Measurements from ENCODE around the gene NPL. TPM values are rescaled to one million over a fixed set of nuclear protein-coding genes. Genes with fewer than 3 reads are reported as not detected.

Gene NPL
- total RNA-seq, 2 donors from 2014 or later = 11.9 to 25.2 TPM

DNA sequence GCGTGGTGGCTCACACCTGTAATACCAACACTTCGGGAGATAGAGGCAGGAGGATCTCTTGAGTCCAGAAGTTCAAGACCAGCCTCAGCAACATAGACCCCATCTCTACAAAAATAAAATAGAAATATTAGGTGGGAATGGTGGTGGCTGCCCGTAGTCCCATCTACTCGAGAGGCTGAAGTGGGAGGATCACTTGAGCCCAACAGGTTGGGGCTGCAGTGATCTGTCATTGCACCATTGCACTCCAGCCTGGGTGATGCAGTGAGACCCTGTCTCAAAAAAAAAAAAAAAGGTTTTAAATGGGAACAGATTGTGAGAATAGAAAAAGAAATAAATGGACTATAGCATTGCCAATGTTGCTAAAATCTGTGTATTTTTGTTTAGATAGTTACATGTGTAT lies 60.7 kb downstream of the NPL start:
- intact Hi-C loops (cut with DNase I) = no loop called here
- no peak for DNase-seq (ENCODE audit: low spot score)

DNA sequence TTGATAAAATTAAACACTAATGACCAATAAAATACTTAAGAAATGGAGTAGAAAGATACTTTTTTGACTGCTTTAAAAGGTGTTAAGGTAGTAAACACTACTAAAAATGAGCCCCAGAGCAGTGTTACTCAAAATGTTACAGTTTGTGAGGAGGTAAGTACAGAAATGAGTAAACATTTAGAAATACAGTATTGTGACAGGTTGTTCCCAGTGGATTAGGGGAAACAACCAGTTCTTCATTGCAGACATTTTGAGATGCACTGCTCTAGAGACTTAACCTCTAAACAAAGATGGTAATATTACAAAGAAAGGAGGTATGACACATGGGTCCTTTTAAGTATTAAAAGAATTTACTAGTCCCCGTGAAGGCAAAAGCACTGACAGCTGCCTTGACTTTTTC lies 62.3 kb downstream of the NPL start:
- DNase-seq (ENCODE audit: low spot score) = no peak
- intact Hi-C loops (cut with DNase I) = no loop called here

DNA sequence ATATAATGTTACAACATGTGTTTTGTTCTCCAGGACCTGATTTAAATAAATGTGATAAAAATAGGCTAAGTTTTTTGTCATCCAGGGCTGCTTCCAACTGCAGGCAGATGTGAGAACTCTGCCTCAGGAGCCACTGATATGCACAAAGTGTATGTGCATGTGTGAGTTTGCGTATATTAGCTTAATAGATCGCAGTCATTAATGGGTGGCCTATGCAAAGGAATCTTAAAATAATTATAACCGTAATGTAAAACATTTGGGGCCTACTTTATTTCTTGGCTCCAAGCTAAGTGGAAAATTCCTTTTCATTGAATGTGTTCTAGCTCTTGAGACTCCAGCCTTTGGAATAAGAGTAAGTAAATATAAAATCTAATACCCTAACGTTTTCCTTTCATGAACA lies 66.3 kb downstream of the NPL start:
- intact Hi-C loops (cut with DNase I) = no loop called here
- no peak for DNase-seq (ENCODE audit: low spot score)

DNA sequence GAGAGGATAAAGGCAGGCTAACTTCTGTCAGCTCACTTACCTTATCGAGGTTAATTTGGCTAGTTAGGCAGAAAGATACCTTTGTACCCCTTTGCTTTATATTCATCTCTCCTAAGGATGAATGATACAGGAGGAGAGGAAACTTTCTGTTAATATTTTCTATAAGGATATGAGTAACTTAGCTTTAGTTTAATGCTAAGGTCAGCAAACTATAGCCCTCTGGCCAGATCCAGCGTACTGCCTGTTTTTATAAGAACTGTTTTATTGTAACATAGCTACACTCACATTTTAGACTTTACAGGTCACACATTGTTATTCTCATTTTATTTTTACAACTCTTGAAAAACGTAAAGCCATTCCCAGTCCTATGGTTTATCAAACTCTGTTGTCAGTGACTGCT lies 67.6 kb downstream of the NPL start:
- intact Hi-C loops (cut with DNase I) = no loop called here
- DNase-seq (ENCODE audit: low spot score) = no peak

DNA sequence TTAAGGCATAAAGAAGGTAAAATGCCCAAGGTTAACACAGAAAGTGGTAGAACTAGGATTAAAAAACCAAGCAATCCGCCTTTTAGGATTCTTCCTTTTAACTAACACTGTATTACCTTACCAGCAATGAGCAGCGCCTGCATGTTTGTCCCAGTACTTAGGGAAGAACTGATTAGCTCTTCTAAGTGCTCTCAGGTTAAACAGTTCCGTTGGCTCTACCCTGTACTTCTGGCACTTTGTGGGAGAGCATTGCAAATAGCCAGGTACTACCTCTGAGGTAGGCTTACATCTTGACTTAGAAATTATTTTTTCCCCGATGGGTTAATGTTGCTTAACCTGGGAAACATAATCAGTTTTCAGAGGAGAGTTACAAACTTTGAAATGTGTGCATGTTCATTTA lies 71.1 kb downstream of the NPL start:
- no peak for DNase-seq (ENCODE audit: low spot score)
- intact Hi-C loops (cut with DNase I) = no loop called here

DNA sequence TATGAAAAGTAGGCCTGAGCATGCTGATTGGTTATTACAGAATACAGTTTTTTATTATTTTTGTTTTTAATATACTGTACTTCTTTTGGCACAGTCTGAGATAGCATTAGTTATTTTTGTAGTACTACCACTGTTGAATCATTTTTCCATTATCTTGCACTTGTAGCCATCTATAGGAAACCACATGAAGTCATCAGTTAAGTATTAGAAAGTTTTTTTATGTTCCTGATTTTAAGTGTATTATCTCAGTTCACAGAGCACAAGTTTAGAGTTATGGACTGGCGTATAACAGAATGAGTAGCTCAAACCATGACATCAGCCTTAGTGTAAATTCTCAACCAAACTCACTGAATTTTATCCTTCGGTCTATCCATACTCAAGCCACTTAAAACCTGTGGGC lies 72.4 kb downstream of the NPL start:
- DNase-seq (ENCODE audit: low spot score) = no peak
- intact Hi-C loops (cut with DNase I) = no loop called here

DNA sequence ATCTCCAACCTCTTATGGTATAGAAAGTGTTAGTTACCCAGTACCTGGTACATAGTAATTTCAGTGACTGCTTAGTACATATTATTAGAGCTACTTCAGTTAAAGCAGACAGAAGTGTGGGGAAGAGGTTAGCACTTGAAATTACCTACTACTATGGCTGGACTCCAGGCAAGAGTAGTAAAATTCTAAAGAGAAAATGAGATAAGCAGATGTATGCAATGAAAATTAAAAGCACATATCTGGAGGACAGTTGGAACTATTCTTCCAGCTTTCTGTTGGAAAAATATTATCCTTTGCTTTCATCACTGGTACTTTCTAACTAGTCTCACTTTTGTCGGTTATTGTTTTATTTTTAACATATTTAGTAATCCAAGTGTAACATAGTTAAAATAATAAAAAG lies 73.3 kb downstream of the NPL start:
- DNase-seq (ENCODE audit: low spot score) = no peak
- intact Hi-C loops (cut with DNase I) = no loop called here

DNA sequence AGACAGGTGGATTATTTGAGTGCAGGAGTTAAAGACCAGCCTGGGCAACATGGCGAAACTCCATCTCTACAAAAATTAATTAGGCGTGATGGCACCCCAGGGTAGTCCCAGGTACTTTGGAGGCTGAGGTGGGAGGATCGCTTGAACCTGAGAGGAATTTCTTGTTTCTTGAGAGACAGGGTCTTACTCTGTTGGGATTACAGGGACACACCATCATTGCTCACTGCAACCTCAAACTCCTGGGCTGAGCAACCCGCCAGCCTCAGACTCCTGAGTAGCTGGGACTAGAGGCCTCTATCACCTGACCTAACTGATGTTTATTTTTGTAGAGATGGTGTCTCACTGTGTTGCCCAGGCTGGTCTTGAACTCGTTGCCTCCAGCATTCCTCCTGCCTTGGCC lies 74.4 kb downstream of the NPL start:
- DNase-seq (ENCODE audit: low spot score) = no peak
- intact Hi-C loops (cut with DNase I) = no loop called here

DNA sequence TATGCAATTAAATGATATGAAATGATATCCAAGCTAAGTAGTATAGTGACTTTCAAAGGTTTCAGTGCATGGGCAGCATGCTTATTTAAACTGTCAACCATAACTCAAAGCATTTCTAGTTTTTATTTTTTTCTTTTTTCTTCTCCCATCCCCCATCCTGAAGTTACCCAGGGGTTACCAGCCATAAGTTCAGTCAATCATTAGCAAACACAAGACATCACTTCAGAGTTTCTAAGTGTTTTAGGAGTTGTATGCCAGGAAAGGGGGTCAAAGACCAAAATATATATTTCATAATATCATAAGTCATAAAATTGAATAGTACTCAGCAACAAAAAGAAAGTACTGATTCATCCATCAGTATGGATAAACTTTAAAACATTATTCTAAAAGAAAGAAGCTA lies 78.3 kb downstream of the NPL start:
- intact Hi-C loops (cut with DNase I) = no loop called here
- no peak for DNase-seq (ENCODE audit: low spot score)

DNA sequence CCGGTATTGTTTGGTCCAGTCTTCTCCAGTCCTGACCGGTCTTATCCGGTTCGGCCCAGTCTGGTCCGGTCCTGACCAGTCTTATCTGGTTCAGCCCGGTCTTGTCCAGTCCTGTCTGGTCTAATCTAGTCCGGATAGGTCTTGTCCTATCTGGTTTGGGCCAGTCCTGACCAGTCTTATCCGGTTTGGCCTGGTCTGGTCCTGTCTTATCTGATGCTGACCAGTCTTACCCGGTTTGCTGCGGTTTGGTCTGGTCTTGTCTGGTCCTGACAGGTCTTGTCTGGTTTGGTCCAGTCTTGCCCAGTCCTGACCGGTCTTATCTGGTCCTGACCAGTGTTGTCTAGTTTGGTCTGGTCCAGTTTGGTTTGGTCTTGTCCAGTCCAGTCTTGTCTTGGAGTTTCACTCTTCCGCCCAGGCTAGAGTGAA lies 79.7 kb downstream of the NPL start:
- intact Hi-C loops (cut with DNase I) = no loop called here

DNA sequence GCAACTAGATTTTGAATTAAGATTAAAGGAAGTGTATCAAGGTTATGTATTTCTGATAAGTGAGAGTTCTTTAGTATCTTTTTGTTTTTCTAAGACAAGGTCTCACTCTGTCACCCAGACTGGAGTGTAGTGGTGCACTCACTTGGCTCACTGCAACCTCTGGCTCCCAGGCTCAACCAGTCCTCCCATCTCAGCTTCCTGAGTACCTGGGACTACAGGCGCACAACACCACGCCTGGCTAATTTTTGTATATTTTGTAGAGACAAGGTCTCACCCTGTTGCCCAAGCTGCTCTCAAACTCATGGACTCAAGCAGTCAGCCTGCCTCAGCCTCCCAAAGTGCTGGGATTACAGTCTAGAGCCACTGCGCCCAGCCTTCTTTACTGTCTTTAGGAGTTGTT lies 83.3 kb downstream of the NPL start:
- DNase-seq (ENCODE audit: low spot score) = no peak
- intact Hi-C loops (cut with DNase I) = no loop called here

More for the DNA sequence above, 79.7 kb downstream of the NPL start:
- no peak for DNase-seq (ENCODE audit: low spot score)

DNA sequence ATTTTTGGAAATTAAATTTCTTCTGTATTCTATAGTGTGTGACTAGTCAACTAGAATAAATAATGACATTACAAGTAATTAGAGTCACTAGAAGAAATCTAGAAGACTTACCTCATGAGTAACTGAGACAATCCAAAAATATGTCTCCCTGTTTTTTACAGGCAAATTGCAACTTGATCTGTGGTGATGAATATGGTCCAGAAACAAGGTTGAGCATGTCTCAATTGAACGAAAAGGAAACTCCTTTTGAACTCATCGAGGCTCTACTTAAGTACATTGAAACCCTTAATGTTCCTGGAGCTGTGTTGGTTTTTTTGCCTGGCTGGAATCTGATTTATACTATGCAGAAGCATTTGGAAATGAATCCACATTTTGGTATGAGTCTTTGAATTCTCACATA lies 86.3 kb downstream of the NPL start:
- intact Hi-C loops (cut with DNase I) = no loop called here
- DNase-seq (ENCODE audit: low spot score) = no peak

DNA sequence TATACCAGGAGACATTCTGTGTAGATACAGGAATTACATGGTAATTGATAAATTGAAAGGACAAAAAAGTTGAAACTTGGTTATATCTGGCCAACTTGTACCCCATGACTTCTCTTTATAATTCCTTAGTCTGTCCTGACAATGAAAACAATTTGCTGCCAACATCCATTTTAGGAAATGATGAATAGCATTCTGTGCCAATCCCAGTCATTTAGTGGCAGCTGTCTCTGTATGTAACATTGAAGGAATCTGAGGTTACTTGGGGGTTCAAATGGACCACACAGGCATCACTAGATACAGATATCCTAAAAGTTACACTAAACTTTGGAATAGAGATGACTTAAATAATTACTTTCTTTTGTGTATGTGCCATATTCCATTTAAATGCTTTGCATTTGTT lies 87.8 kb downstream of the NPL start:
- intact Hi-C loops (cut with DNase I) = no loop called here
- no peak for DNase-seq (ENCODE audit: low spot score)

DNA sequence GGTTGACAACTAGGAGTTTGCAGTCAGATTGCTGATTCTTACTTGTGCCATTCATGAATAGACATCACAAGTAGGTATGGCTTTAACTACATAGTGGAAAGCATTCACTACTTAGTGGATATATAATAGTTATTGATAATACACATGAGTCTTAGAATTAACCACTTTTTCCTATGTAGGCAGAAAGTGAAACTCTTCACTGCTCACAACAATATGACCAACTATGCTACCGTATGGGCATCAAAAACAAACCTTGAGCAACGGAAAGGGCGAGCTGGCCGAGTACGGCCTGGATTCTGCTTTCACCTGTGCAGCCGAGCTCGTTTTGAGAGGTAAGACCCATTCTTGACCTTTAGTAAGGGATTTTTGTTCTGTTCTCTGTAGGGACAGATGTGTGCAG lies 88.3 kb downstream of the NPL start:
- DNase-seq (ENCODE audit: low spot score) = no peak
- intact Hi-C loops (cut with DNase I) = no loop called here

Other genes starting within 250 kb of the NPL start
- 1 to 10 TPM; 5.1 to 9.2 TPM for gene RNASEL, start 200.5 kb upstream of the NPL start, total RNA-seq
- 1 to 10 TPM; 3.1 to 6.9 TPM for gene RGS16, start 185.4 kb upstream of the NPL start, total RNA-seq
- under 1 TPM in 1 of 2 donors, not detected in 1; 0.10 TPM for gene RGS8, start 105.2 kb upstream of the NPL start, total RNA-seq
- gene DHX9, start 49.6 kb downstream of the NPL start, total RNA-seq = 100 to 1,000 TPM in 1 of 2 donors, 10 to 100 TPM in 1; 95.6 to 106 TPM
- not detected for gene SHCBP1L, start 163.4 kb downstream of the NPL start, total RNA-seq
- 100 to 1,000 TPM; 230 to 254 TPM for gene LAMC1, start 233.6 kb downstream of the NPL start, total RNA-seq

All from posterior vena cava (tissue), 2 donors.